ES-I3 (cell line): ENCODE results near the gene NCAM1.

Experiments
- H3K36me3 ChIP-seq: 2 replicates; pipeline ENCODE4 v1.6.1; 2013; ENCODE audit warnings: mild to moderate bottlenecking, low read length, control low read depth, moderate library complexity; ENCODE audit not compliant: insufficient read depth
- H3K4me1 ChIP-seq: 2 replicates; pipeline ENCODE4 v1.6.1; 2013; ENCODE audit warnings: mild to moderate bottlenecking, control low read depth, low read length; ENCODE audit not compliant: insufficient read depth
- H3K9ac ChIP-seq: 2 replicates; pipeline ENCODE4 v1.6.1; 2013; ENCODE audit warnings: low read depth, mild to moderate bottlenecking, low read length, moderate library complexity
- H3K9me3 ChIP-seq: 2 replicates; pipeline ENCODE4 v1.6.1; 2013; ENCODE audit warnings: mild to moderate bottlenecking, low read length, moderate library complexity; ENCODE audit not compliant: control insufficient read depth, insufficient read depth

NCAM1 gene

DNA sequence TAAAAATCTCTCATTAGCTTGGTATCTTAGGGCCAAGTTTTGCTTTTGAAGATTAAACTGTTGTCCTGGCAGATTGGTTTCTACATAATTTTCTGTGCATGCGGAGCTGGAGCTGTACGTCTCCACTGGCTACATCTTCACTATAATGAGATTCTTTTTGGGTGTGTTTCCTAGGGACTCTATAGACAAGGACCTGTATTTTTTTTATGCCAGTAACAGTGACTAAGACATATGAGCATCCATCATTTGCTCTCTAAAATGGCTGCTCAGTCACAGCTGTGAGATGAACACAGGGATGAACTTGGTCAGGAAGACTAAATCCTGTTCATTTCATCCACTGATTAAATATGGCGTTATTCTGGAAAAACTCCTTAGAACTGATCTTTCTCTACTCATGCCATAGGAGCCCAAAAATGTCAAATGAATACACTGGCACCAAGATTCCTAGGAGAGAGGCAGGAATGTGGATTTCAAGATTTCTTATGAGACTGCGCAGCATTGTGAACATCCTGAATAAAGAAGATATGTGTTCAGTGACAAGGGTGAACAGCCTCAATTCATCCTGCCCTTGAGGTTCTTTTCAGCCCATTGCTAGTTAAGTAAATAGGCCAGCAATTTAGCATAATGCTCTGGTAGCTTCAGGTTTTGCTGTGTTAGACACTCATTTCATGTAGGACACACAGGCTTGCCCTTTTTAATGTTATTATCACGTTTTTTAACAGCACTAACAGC is 168.2 kb downstream of the NCAM1 start:
- no peak overlapping the region for H3K9ac ChIP-seq
- no peaks in the 10 kb centered on the region for H3K9me3 ChIP-seq
- no peaks in the 10 kb centered on the region for H3K4me1 ChIP-seq
- no peaks in the 10 kb centered on the region for H3K36me3 ChIP-seq

- H3K4me1 ChIP-seq = no peaks in the 10 kb centered on the region
- H3K36me3 ChIP-seq = no peaks in the 10 kb centered on the region
- H3K9ac ChIP-seq = no peak overlapping the region
- H3K9me3 ChIP-seq = no peaks in the 10 kb centered on the region
Measured at GRCh38 chr11:113131036-113131775, 170.0 kb downstream of the NCAM1 start.

GRCh38 chr11:113133071-113133470 is 171.9 kb downstream of the NCAM1 start:
- H3K9me3 ChIP-seq = no peaks in the 10 kb centered on the region
- no peaks in the 10 kb centered on the region for H3K36me3 ChIP-seq
- H3K4me1 ChIP-seq = no peaks in the 10 kb centered on the region
- no peak overlapping the region for H3K9ac ChIP-seq

DNA sequence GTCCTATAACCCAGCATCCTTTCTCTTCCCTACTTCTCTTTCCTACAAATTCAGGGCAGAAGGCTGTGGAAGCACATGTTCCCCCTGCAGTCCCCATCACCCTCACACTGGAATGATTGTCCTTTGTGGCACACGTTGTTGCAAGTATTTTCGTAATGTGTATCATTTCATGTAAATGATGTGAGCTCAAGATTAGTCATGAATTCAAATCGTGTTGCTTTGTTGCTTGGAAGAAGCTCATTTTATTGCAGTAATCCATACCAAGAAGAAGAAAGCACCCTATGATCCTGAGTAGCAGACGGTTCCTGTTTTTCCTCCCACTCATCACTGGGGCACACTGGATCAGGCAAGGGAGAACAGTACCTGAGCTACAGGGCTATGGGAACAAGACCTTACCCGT is 173.4 kb downstream of the NCAM1 start:
- Histone ChIP-seq H3K4me1 (no peaks in the 10 kb centered on the region), H3K36me3 (no peaks in the 10 kb centered on the region), H3K9ac (no peak overlapping the region)

GRCh38 chr11:113137713-113138529 is 176.7 kb downstream of the NCAM1 start:
- Histone ChIP-seq H3K9me3 (no peaks in the 10 kb centered on the region), H3K9ac (no peak overlapping the region)

More for the DNA sequence above, 173.4 kb downstream of the NCAM1 start:
- no peaks in the 10 kb centered on the region for H3K9me3 ChIP-seq

DNA sequence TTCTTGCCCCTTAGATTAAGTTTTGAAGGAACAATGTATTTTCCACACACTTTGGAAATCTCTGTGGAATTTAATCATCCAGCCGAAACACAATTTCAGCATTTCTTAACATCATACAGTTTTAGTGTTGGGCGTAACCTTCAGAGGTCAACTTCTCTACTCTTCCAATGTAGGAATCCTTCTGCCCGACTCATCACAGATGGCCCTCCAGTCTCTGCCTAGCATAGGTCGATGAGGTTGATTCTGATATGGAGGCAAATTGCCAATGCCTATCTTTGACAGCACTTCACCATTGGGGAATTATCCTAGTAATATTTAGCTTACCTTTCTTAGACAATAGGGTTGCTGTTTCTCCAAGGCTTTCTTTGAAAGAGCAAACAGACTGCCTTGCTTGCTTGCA is 177.5 kb downstream of the NCAM1 start:
- H3K9me3 ChIP-seq = no peaks in the 10 kb centered on the region
- H3K4me1 ChIP-seq = no peaks in the 10 kb centered on the region
- H3K36me3 ChIP-seq = no peaks in the 10 kb centered on the region
- no peak overlapping the region for H3K9ac ChIP-seq

More at GRCh38 chr11:113137713-113138529, 176.7 kb downstream of the NCAM1 start:
- H3K36me3 ChIP-seq = no peaks in the 10 kb centered on the region
- no peaks in the 10 kb centered on the region for H3K4me1 ChIP-seq

DNA sequence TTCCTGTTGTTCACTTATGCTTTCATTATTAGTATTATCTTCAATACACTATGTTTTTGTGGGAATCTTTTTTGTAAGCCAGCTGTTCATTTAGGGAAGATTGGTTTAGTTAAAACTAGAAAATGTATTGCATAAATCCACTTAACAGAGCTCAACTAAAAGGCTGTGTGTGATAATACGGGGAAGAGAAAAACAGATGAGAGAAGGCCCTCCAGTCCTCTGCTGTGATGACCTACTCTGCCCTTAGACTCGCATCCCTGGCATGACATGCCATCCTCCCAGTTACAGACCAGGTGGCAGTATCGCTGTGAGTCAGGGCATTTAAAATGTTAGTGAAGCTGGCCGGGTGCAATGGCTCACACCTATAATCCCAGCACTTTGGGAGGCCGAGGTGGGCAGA is 179.8 kb downstream of the NCAM1 start:
- Histone ChIP-seq H3K9ac (no peak overlapping the region), H3K4me1 (no peaks in the 10 kb centered on the region), H3K36me3 (no peaks in the 10 kb centered on the region), H3K9me3 (no peaks in the 10 kb centered on the region)

- no peaks in the 10 kb centered on the region; the same call in 1 of the 2 replicates for H3K4me1 ChIP-seq
- H3K9me3 ChIP-seq = no peaks in the 10 kb centered on the region
- H3K9ac ChIP-seq = no peak overlapping the region
- H3K36me3 ChIP-seq = no peaks in the 10 kb centered on the region
Measured at GRCh38 chr11:113142508-113142907, 181.3 kb downstream of the NCAM1 start.

DNA sequence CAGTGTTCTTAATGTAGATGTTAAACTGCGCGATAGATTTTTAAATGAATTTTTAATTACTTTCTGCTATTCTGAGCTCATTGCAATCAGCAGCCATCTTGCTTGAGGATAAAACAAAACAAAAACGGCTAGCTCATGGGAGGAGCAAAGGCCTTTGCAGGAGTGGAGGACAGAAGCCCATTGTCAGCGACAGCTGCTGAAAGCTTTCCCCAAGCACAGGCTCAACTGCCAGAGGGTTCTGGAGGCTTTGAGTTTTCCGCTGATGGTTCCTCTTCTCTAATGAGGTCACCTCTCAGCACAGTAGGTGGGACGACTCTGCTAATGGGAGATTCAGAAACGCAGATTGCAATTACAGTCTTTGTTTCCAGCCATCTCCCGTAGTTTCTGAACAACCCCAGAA is 186.0 kb downstream of the NCAM1 start:
- Histone ChIP-seq H3K9me3 (no peaks in the 10 kb centered on the region), H3K9ac (no peak overlapping the region), H3K4me1 (peaks cover 4% of the 10 kb centered on the region; the same call in 1 of the 2 replicates), H3K36me3 (no peaks in the 10 kb centered on the region)

- Histone ChIP-seq H3K9ac (no peak overlapping the region), H3K9me3 (no peaks in the 10 kb centered on the region), H3K4me1 (peaks cover 4% of the 10 kb centered on the region; the same call in 1 of the 2 replicates), H3K36me3 (no peaks in the 10 kb centered on the region)
Measured at GRCh38 chr11:113148076-113148475, 186.9 kb downstream of the NCAM1 start.

DNA sequence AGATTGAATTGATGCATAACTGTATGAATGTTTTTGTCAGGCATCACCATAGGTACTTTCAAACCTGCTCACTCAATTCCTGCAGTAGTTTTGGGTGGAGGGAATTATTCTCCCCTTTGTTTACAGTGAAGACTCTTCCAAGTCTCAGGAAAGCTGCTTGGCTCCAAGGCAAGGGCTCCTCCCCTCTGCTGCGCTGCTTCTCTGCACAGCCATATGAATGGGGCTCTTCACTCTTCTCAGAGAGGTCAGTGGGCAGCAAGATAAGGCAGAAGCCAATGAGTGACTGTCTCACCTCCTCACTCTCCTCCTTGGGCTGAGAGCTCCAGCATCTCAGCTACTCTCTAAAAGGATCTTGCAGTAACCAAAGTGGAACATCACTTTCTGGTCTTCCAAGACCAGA is 187.4 kb downstream of the NCAM1 start:
- Histone ChIP-seq H3K36me3 (no peaks in the 10 kb centered on the region), H3K9me3 (no peaks in the 10 kb centered on the region), H3K4me1 (peaks cover 4% of the 10 kb centered on the region; the same call in 1 of the 2 replicates), H3K9ac (no peak overlapping the region)

DNA sequence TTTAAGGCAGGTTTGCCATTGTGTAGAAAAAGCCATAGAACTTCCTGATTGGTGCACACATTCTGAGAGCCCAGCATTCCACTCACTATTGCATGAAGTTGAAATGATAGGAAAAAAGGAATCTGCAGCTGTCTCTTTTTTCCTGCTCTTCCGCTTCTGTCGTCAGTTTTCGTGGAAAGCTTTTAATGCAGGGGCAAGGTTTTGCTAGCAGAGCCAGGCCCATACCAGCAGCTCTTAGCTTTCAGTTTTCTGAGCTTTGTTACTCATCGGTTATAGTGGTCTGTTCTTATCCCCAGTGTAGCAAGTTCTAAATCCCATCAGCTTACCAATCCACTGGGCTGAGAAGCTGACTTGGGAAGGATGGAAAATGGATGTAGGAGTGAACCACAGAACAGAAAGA is 190.3 kb downstream of the NCAM1 start:
- peaks cover 4% of the 10 kb centered on the region; the same call in 1 of the 2 replicates for H3K4me1 ChIP-seq
- no peaks in the 10 kb centered on the region for H3K36me3 ChIP-seq
- H3K9me3 ChIP-seq = no peaks in the 10 kb centered on the region
- no peak overlapping the region for H3K9ac ChIP-seq

GRCh38 chr11:113152500-113152899 is 191.3 kb downstream of the NCAM1 start:
- Histone ChIP-seq H3K9ac (no peak overlapping the region), H3K36me3 (no peaks in the 10 kb centered on the region), H3K4me1 (peaks cover 4% of the 10 kb centered on the region; the same call in 1 of the 2 replicates), H3K9me3 (no peaks in the 10 kb centered on the region)

DNA sequence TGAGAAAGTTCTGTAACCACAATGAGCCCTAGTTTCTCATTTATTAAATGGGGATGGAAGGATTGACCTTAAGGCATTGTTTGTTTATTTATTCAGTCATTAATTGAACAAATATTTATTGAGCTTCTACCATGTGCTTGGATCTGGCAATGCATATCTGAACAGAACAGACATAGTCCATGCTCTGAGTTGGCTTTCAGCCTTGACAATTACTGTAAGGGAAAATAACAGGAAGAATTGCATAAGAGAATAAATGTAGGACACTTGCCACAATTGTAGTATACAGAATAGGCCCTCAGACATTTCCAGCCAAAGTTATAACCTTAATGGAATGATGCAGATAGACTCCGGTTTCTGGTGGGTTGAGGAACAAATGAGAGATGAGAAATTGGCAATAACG is 192.6 kb downstream of the NCAM1 start:
- Histone ChIP-seq H3K36me3 (no peaks in the 10 kb centered on the region), H3K9ac (no peak overlapping the region), H3K9me3 (no peaks in the 10 kb centered on the region), H3K4me1 (no peaks in the 10 kb centered on the region)
